GM18520 (cell line): Measurements from ENCODE around the gene ERAS.
"Not testable (repeated sequence)": the region's sequence is repeated elsewhere in the genome, so short reads cannot be mapped to it uniquely, and the experiment has no call there.

Experiments
- ATAC-seq: cut with Tn5 transposase; IDR thresholded peaks from one replicate; pipeline ENCODE4 v1.9.1; 2021; ENCODE audit not compliant: unreplicated experiment

Gene ERAS

GRCh38 chrX:48831136-48831908 lies 5.0 kb downstream of the ERAS start:
- ATAC-seq = no peak

DNA sequence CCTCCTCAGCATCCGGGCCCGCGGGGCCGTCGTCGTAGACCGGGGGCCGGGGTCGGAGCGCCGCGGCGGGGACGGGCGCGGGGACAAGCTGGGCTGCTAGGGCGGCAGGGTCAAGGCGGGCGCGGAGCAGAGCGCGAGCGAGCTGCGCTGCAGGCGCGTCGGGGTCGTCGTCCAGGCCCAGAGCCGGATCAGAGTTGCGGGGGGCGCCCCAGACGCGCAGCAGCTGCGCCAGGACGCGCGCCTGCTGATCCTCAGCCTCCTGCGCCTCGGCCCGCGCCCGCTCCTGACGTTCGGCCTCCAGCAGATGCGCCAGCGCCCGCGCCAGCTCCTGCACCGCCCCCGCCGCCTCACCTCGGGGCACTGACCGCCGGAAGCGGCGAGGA lies 5.6 kb downstream of the ERAS start:
- ATAC-seq = no peak

DNA sequence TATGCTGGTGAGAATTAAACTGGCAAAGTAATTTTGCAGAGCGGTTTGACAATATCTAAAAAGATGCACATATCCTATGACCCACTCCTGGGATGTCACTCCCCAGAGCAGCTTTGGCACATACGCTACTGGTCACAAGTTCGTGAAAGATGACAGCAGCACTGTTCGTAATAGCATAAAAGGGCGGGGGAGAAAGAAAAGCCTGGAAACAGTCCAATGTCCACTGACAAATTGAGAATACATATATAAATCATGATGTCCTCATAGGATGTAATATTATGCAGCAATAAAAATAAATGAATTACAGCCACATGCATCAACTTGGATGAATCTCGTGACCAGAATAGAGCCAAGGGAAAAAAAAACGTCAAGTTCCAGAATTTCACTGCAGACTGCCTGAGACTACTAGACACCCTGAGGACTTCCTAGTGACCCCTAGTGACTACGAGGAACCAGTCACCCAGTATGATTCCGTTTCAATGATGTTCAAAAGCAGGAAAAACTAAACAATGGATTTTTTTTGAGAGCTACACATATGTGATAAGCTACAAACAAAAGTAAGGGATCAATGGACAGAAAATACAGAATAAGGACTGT lies 7.3 kb downstream of the ERAS start:
- no peak for ATAC-seq

DNA sequence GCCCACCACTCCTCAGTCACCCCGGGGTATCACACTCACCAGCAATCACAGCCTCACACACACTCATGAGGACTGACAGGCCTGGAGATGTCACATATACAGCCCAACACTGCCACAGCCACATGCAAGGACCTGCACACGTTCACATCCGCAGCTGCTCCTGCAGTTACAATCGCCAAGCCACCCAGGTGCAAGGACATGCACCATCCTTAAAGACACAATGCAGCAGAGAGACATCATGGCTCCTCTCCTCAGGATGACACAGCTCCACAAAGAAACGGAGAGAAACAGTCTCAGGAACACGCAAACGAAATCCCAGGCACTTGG lies 8.0 kb downstream of the ERAS start:
- ATAC-seq = no peak

- ATAC-seq = no peak
Measured at GRCh38 chrX:48835524-48836329, 9.4 kb downstream of the ERAS start, which contains the start of gene PCSK1N. PCSK1N (minus strand) TSS chrX:48835610; CDS start chrX:48835532, 78 bp downstream.

DNA sequence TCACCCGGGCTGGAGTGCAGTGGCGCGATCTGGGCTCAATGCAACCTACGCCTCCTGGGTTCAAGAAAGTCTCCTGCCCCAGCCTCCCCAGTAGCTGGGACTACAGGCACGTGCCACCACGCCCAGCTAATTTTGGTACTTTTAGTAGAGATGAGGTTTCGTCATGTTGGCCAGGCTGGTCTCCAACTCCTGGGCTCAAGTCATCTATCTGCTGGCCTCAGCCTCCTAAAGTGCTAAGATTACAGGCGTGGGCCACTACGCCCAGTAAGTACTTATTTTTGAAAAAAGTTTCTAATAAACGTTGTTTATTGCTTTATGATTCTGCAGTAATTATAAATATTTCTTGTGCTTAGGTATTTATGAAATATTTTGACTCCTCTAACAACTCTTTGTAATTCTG lies 13.4 kb downstream of the ERAS start:
- ATAC-seq = no peak

- ATAC-seq = no peak
Measured at GRCh38 chrX:48848847-48849246, 22.5 kb downstream of the ERAS start.

GRCh38 chrX:48852857-48853256 lies 26.5 kb downstream of the ERAS start:
- no peak for ATAC-seq

- ATAC-seq = not testable (repeated sequence)
Measured at GRCh38 chrX:48853494-48853893, 27.2 kb downstream of the ERAS start.

- not testable (repeated sequence) for ATAC-seq
Measured at GRCh38 chrX:48854121-48854804, 27.9 kb downstream of the ERAS start.

DNA sequence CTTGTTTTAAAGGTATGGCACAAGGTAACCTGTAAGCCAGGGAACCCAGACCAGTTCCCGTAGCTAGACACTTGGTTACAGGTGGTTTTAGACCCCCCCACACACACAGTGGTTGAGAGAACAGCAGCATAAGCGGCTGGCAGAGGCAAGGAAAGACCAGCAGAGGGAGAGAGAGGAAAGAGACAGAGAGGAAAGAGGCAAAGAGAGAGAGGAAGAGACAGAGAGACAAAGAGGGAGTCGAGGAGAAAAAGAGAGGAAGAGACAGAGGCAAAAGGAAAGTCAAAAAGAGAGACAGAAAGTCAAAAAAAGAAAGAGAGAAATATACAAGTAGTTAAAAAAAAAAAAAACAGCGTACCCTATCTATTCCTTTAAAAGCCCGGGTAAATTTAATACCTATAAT lies 28.6 kb downstream of the ERAS start:
- no peak for ATAC-seq

- ATAC-seq = no peak
Measured at GRCh38 chrX:48864210-48864609, 37.9 kb downstream of the ERAS start.

DNA sequence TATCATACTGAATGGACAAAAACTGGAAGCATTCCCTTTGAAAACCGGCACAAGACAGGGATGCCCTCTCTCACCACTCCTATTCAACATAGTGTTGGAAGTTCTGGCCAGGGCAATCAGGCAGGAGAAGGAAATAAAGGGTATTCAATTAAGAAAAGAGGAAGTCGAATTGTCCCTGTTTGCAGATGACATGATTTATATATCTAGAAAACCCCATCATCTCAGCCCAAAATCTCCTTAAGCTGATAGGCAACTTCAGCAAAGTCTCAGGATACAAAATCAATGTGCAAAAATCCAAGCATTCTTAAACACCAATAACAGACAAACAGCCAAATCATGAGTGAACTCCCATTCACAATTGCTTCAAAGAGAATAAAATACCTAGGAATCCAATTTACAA lies 45.7 kb downstream of the ERAS start:
- ATAC-seq = not testable (repeated sequence)

GRCh38 chrX:48876944-48877343 lies 50.6 kb downstream of the ERAS start:
- ATAC-seq = not testable (repeated sequence)
